ENCODE data around the gene PRR13. TPM values are rescaled to one million over a fixed set of nuclear protein-coding genes. Genes with fewer than 3 reads are reported as not detected.
A peak's percentile ranks its signal among the peaks of the same experiment; 100 is the strongest.

PRR13 gene
- total and polyA plus RNA-seq, 9 of the 15 experiments (the other 6 are each of a cell fraction or from before 2014, with no cell fraction given): 117 to 835 (median 285) TPM

DNA sequence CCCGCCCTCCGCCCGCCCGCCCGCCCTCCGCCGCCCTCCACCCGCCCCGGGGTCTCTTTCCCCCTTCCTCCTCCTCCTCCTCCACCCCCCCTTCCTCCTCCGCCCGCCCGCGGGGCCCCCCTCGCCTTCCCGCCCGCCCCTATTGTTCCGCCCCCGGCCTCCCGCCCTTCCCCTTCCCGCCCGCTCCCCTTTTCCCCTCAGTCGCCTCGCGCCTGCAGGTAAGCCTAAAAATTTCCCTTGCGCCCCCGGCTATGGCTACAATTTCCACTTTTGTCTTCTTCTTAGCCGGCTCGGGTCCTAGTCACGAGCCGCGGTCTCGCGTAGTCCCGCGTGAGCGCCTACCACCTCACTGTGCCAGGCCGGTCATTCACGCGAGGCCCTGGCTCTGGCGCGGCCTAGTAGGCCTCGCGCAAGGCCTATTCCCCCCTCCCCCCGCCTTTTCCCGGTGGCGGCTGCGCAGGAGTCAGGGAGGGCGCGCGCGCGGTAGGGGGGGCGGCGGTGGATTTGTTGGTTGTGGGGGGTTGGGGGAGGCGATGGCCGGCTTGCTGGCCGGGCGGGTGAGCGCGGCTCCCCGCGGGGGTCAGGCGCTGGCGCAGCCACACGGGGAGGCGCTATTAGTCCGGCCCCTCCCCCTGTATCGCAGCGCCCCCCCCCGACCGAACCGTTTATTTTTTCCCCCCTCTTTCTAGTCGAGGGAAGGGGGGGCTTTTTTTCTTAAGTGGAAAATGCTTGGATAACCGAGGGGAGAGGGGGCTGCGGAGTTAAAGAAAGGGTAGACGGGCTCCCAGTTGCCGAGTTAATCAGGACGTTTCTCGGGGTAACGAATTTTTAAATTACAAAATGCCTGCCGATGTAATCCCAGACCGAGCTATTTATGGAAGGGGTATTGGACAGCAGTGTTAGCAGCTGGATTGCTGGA is 10.9 kb downstream of the PRR13 start (continued):
- TF ChIP-seq TAF9B (IDR thresholded peaks at IDR 0.05; ENCODE audit: partially characterized antibody) (no peak), PHF21A (IDR thresholded peaks at IDR 0.05; ENCODE audit: borderline replicate concordance, low read depth) (no peak), SMAD1 (IDR thresholded peaks at IDR 0.05; ENCODE audit: low read depth, low read length, partially characterized antibody) (no peak), HCFC1 (IDR thresholded peaks at IDR 0.05; ENCODE audit: low read depth, low read length) (peak; percentile 58; the same call in 1 of the 2 replicates), NRF1 (conservative IDR thresholded peaks at IDR 0.05 in 1 of 2, IDR thresholded peaks at IDR 0.05 in 1 of 2) (peak; percentile 85 to 87), ZFP30 (CRISPR knock-in tag; IDR thresholded peaks at IDR 0.05; ENCODE audit: borderline replicate concordance) (no peak), HNRNPUL1 (IDR thresholded peaks at IDR 0.05; ENCODE audit: low read length) (no peak), SREBF2 (CRISPR knock-in tag; IDR thresholded peaks at IDR 0.05) (no peak), ZNF133 (CRISPR knock-in tag; IDR thresholded peaks at IDR 0.05) (no peak), SAFB2 (IDR thresholded peaks at IDR 0.05; ENCODE audit: borderline replicate concordance, low read depth, low read length, severe bottlenecking) (no peak), CAMTA2 (CRISPR knock-in tag; conservative IDR thresholded peaks at IDR 0.05) (no peak), MTA2 (IDR thresholded peaks at IDR 0.05; ENCODE audit: low read depth) (no peak), EZH2 (IDR thresholded peaks at IDR 0.05; ENCODE audit: borderline replicate concordance, low read depth, low read length) (no peak), ZNF76 (CRISPR knock-in tag; IDR thresholded peaks at IDR 0.05; ENCODE audit: borderline replicate concordance) (no peak), MTA3 (IDR thresholded peaks at IDR 0.05; ENCODE audit: borderline replicate concordance) (no peak), JUNB (CRISPR knock-in tag; conservative IDR thresholded peaks at IDR 0.05) (no peak)
- TF ChIP-seq, protein P1, sequence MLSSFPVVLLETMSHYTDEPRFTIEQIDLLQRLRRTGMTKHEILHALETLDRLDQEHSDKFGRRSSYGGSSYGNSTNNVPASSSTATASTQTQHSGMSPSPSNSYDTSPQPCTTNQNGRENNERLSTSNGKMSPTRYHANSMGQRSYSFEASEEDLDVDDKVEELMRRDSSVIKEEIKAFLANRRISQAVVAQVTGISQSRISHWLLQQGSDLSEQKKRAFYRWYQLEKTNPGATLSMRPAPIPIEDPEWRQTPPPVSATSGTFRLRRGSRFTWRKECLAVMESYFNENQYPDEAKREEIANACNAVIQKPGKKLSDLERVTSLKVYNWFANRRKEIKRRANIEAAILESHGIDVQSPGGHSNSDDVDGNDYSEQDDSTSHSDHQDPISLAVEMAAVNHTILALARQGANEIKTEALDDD (IDR thresholded peaks at IDR 0.05): no peak
- TF ChIP-seq, protein P2, sequence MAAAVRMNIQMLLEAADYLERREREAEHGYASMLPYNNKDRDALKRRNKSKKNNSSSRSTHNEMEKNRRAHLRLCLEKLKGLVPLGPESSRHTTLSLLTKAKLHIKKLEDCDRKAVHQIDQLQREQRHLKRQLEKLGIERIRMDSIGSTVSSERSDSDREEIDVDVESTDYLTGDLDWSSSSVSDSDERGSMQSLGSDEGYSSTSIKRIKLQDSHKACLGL (CRISPR knock-in tag; IDR thresholded peaks at IDR 0.05; ENCODE audit: borderline replicate concordance, poor library complexity, severe bottlenecking): no peak
- TF ChIP-seq, protein P3, sequence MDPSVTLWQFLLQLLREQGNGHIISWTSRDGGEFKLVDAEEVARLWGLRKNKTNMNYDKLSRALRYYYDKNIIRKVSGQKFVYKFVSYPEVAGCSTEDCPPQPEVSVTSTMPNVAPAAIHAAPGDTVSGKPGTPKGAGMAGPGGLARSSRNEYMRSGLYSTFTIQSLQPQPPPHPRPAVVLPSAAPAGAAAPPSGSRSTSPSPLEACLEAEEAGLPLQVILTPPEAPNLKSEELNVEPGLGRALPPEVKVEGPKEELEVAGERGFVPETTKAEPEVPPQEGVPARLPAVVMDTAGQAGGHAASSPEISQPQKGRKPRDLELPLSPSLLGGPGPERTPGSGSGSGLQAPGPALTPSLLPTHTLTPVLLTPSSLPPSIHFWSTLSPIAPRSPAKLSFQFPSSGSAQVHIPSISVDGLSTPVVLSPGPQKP (CRISPR knock-in tag; IDR thresholded peaks at IDR 0.05): no peak
- TF ChIP-seq, protein P4, sequence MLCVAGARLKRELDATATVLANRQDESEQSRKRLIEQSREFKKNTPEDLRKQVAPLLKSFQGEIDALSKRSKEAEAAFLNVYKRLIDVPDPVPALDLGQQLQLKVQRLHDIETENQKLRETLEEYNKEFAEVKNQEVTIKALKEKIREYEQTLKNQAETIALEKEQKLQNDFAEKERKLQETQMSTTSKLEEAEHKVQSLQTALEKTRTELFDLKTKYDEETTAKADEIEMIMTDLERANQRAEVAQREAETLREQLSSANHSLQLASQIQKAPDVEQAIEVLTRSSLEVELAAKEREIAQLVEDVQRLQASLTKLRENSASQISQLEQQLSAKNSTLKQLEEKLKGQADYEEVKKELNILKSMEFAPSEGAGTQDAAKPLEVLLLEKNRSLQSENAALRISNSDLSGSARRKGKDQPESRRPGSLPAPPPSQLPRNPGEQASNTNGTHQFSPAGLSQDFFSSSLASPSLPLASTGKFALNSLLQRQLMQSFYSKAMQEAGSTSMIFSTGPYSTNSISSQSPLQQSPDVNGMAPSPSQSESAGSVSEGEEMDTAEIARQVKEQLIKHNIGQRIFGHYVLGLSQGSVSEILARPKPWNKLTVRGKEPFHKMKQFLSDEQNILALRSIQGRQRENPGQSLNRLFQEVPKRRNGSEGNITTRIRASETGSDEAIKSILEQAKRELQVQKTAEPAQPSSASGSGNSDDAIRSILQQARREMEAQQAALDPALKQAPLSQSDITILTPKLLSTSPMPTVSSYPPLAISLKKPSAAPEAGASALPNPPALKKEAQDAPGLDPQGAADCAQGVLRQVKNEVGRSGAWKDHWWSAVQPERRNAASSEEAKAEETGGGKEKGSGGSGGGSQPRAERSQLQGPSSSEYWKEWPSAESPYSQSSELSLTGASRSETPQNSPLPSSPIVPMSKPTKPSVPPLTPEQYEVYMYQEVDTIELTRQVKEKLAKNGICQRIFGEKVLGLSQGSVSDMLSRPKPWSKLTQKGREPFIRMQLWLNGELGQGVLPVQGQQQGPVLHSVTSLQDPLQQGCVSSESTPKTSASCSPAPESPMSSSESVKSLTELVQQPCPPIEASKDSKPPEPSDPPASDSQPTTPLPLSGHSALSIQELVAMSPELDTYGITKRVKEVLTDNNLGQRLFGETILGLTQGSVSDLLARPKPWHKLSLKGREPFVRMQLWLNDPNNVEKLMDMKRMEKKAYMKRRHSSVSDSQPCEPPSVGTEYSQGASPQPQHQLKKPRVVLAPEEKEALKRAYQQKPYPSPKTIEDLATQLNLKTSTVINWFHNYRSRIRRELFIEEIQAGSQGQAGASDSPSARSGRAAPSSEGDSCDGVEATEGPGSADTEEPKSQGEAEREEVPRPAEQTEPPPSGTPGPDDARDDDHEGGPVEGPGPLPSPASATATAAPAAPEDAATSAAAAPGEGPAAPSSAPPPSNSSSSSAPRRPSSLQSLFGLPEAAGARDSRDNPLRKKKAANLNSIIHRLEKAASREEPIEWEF (CRISPR knock-in tag; IDR thresholded peaks at IDR 0.05): no peak

Measured in K562 (cell line).